SK-N-MC (cell line): Measurements from ENCODE around the gene GRPR.

Source experiments
- EZH2 ChIP-seq: fragments of 200-600 bp; sonication (generic); IDR thresholded peaks from one replicate; pipeline ENCODE4 v1.6.1; 2017; ENCODE audit warnings: antibody characterized with exemption
- FOXP2 ChIP-seq: optimal IDR thresholded peaks from 2 replicates; pipeline ENCODE3; 2011; ENCODE audit warnings: mild to moderate bottlenecking, moderate library complexity; ENCODE audit not compliant: insufficient read depth; ENCODE audit errors: extremely low read length, control extremely low read depth

GRCh38 chrX:16134936-16135335 is 11.6 kb downstream of the GRPR start:
- TF ChIP-seq FOXP2 (no peak), EZH2 (no peak)
